Right lobe of liver (tissue), 4 donors: ENCODE data around the gene ZNF607.

Source experiments
- POLR2A ChIP-seq: fragments of 450-650 bp; IDR thresholded peaks from one replicate; pipeline ENCODE4 v1.6.1; 2017; ENCODE audit warnings: antibody characterized with exemption, mild to moderate bottlenecking
- TF ChIP-seq, protein P1 (sequence below), 4 donors: fragments of 200-600 bp in 3 of 4; fragments of 450-650 bp in 1 of 4; IDR thresholded peaks; one replicate each; pipeline versions ENCODE4 v1.5.1 to v1.8.0; 2016 to 2022; ENCODE audit warnings: antibody characterized with exemption in 4 of 4, mild to moderate bottlenecking in 2 of 4
- donor health status: DM: no; HTN: no; CAD: no.
- donor health status: DM: no; HTN: no; CAD: no.
- donor health status: DM: no; HTN: yes; CAD: no.

- TF ChIP-seq, protein P1, sequence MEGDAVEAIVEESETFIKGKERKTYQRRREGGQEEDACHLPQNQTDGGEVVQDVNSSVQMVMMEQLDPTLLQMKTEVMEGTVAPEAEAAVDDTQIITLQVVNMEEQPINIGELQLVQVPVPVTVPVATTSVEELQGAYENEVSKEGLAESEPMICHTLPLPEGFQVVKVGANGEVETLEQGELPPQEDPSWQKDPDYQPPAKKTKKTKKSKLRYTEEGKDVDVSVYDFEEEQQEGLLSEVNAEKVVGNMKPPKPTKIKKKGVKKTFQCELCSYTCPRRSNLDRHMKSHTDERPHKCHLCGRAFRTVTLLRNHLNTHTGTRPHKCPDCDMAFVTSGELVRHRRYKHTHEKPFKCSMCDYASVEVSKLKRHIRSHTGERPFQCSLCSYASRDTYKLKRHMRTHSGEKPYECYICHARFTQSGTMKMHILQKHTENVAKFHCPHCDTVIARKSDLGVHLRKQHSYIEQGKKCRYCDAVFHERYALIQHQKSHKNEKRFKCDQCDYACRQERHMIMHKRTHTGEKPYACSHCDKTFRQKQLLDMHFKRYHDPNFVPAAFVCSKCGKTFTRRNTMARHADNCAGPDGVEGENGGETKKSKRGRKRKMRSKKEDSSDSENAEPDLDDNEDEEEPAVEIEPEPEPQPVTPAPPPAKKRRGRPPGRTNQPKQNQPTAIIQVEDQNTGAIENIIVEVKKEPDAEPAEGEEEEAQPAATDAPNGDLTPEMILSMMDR (IDR thresholded peaks at IDR 0.05): no peak
- no peak for TF ChIP-seq POLR2A
These were observed 1.3 kb downstream of the ZNF607 start for GRCh38 chr19:37718304-37718703.
